ENCODE data around the gene UBE3D.

- no peak for TF ChIP-seq EZH2 (optimal IDR thresholded peaks at IDR 0.05; ENCODE audit: low read depth, low read length)
- TF ChIP-seq CTCF (IDR thresholded peaks at IDR 0.05; ENCODE audit: low read length): no peak
- TF ChIP-seq EZH2phosphoT487 (IDR thresholded peaks at IDR 0.05; ENCODE audit: low read length): no peak
These were observed 150.0 kb downstream of the UBE3D start for GRCh38 chr6:82915666-82916065.
